Right ventricle myocardium inferior (tissue), 1 donor: ENCODE data around the gene PRTG. TPM values are rescaled to one million over a fixed set of nuclear protein-coding genes. Genes with fewer than 3 reads are reported as not detected.

Experiments
- ATAC-seq: fragments of 200-7000 bp; cut with Tn5 transposase; one replicate; pipeline ENCODE4 v1.9.1; 2020; ENCODE audit warnings: mild to moderate bottlenecking, moderate library complexity
- DNase-seq: peaks from one replicate; pipeline ENCODE4 v3.0.0; 2021; ENCODE audit errors: missing footprints
- intact Hi-C: fragments of 100-400 bp; cut with DNase I; formaldehyde crosslinking; loops from one replicate; pipeline ENCODE4 v1.11.0; 2022
- total RNA-seq: library from RNA; stranded (reverse); fragmentation: NEBNext Ultra II Directional; extraction: Animal tissue kit (Norgen Biotek cat#: 25700); gene quantifications from one replicate; pipeline ENCODE4 v1.2.1, GENCODE V29; 2021
- donor health status: DM: no; HTN: yes; CAD: no; lungs with severe emphysema.

Gene PRTG
- total RNA-seq, 1 donor from 2014 or later, result 0.43 TPM

DNA sequence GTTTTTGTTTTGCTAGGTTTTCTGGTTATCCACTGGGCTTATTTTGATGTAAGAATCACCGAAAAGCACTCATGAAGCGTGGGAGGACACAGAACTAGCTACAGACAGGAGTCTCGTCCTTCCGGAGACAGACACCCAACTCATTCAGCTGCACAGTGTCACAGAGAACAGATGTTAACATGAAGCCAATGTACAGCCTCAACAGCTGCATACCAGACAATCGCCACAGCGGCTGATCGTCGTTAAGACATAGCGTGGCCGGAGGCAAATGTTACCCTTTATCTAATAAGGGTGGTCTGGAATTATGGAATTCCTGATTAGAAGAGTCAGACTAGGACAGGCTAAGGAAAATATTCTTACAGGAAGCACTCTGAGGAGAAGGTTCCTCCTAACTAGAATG is 153.7 kb downstream of the PRTG start:
- intact Hi-C loops, result no loop called here
- ATAC-seq (no peak), DNase-seq (no peak)

DNA sequence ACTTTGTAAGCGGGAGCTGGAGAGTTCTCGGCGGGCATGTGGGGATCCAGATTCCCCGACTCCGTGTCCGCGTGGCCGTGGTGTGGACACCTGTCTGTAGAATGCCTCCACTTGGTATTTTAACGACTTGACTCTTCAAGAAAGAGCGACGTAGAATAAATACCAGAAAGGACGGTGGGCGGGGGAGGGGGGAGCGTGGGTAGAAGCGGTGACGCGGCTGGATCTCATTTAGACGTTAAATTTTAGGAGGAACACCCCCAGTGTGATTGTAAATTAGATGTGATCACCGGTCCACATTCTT is 154.2 kb downstream of the PRTG start:
- intact Hi-C loops, result no loop called here
- DNase-seq, result no peak
- no peak for ATAC-seq

DNA sequence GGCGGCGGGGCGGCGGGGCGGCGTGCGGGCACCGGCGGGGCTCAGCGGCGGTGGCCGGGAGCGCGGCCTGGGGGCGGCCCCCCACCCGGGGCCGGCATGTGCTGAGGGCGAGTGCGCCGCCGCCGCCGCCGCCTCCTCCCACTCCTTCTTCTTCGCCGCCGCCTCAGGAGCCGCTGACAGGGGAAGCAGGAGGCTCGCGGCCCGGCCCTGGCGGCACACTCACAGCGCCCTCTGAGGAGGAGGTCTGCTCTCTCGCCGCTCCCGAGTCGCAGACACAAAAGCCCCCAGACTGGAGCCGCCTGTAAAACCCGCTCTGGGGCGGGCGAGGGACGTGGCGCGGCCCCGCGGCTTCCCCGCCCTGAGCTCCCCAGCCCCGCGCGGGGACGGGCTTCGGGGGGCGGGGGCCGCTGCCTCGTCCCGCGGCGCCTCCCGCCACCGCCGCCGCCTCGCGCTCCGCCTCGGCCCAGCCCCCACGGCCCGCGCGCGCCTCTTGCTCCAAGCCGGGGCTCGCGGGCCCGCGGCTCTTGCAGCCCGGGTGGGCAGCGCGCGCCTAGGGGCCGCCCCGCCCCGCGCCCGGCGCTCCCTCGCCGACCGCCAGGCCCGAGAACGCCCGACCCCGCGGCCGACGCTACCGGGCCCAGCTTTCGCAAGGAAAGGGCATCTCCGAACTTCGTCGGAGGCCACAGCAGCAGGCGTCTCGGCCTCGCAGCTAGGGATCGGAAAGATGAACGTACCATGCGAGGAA is 154.7 kb downstream of the PRTG start, which contains the start of gene PYGO1:
Gene PYGO1 (minus strand): TSS at position 276 of the 745 bp plus-strand sequence. CDS start 462 bp downstream, outside the sequence.
- intact Hi-C loops, result no loop called here
- DNase-seq (peak; percentile 80), ATAC-seq (peak; percentile 92)

DNA sequence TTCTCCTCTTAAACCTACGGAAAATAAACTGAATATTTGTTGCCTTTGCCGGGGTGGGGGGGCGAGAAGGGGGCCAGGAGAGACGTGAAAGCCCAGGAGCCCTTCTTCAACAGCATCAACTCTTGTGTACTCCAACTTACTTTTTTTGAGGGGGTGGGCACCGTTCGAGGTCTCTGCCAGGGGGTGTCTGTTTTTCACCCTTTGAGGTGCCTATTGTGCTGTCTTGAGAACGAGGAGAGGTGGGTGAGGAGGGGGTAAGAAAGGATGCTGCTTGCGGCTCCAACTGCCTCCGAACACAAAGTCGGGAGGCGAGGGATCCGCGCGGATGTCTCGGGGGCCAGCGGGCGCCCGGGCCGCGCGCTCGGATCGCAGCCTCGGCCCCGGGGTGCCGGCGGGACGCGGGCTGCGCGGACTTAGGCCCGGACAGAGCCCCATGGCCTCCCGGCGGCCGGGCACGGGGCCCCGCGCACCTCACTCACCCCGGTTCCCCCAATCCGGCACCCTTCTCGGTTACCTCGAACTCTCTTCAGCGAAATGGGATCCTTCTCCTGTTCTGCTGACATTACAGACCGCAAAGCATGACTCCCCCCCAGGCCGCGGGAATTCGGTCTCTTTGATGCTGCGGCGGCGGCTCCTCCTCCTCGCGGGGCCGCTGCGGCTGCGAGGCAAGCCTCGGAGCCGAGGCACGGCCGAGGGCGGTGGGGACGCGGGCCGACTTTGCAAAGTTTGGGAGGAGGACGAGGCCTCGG is 155.5 kb downstream of the PRTG start:
- ATAC-seq (peak; percentile 30), DNase-seq (no peak)
- intact Hi-C loops, result no loop called here

DNA sequence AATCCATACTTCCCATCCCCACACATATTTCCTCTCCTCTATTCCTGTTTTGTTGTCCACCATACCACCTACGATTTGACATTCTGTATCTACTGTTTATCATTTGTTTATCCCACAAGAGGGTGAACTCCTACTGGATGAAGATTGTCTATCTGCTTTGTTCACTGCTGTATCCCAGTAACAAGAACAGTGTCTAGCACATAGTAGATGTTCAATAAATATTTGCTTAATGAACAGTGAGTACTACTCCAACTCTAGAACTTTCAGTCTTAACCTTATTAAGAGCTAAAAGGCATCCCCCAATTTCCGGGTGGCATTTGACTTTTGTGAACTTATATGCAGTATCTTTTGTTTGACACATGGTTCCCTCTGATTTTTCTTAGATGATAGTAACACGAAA is 156.1 kb downstream of the PRTG start:
- no peak for ATAC-seq
- no peak for DNase-seq
- intact Hi-C loops, result no loop called here

DNA sequence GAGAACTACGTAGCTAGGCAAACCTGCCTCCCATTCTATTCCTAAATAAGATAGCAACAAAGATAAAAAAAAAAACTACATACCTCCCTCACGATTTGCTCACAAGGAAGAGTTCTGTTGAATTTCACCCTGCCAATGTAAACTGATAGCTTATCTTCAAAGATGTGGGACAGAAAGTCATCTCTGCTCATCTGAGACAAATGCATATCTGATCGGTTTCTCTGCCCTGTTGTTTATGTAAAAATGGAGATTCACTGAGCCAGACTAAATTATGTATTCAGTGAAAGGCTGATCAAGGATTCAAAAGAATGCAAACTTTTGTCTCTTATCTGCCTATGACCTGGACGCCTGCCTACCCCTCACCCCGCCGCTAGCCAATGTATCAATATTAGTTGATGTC is 166.0 kb downstream of the PRTG start:
- intact Hi-C loops, result no loop called here
- DNase-seq, result no peak
- ATAC-seq, result no peak

DNA sequence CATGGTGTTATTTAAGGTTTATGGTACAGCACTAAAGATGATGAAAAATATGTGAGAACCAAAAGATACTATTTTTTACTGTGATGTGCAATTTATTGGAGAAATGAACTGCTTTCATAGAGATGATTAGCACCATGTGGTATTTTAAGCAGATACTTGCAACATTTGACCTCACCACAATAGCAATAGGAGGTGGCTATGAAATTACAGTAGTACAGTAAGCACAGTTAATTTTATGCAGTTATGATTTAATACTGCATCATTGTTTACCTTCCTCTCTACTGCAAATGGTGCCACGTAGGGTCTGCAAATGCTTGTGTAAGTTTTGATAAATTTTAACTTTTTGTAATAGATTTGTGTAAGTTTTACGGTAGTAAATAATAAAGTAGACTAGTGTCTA is 168.9 kb downstream of the PRTG start:
- no peak for ATAC-seq
- no peak for DNase-seq
- intact Hi-C loops, result no loop called here

DNA sequence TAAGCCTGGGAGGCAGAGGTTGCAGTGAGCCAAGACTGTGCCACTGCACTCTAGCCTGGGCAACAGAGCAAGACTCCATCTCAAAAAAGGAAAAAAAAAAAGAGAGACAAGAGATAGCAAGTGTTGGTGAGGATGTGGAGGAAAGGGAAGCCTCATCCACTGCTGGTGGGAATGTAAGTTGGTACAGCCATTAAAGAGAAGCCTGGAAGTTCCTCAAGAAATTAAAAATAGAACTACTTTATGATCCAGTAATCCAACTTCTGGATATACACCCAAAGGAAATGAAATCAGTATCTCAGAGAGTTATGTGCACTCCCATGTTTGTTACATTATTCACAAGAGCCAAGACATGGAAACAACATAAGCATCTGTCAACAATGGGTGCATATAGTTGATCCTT is 169.7 kb downstream of the PRTG start:
- intact Hi-C loops, result no loop called here
- DNase-seq (no peak), ATAC-seq (no peak)

DNA sequence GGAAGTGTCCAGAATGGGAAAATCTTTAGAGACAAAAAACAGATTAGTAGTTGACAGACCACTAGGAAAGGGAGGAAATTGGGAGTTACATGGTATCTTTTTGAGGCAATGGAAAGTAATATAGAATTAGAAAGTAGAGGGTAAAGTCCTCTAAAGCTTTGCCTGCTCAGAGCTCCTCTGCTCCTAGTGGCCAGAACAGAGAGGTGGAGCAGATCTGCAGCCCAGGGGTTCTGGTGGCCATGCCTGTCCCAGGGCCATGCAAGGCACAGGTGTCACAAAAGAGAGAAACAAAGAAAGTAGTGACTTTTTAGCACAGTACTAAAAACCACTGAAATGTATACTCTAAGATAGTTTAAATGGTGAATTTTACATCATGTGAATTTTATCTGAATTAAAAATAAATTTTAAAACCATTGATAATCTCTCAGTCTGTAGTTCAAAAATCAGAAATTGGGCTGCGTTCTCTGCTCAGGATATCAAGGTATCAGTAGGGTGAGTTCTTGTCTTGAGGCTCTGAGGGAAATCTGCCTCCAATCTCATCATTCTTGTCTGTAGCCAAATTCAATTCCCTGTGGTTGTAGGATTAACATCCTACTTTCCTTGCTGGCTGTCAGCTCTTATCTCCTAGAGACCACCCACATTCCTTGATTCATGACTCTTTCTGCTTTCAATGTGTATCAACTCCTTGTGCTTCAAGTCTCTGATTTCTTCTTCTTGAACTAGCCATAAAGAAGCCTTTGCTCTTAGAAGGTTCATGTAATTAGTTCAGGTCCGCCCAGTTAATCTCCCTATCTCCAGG is 178.4 kb downstream of the PRTG start:
- intact Hi-C loops, result no loop called here
- no peak for DNase-seq
- no peak for ATAC-seq

DNA sequence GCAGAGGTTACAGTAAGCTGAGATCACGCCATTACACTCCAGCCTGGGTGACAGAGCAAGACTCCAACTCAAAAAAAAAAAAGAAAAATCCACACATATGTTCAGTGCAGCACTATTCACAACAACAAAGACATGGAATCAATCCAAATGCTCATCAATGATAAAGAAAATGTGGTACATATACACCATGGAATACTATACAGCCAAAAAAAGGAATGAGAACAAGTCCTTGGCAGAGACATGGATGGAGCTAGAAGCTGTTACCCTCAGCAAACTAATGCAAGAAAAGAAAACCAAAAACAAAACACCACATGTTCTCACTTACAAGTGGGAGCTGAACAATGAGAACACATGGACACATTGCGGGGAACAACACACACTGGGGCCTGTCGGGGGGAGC is 180.4 kb downstream of the PRTG start:
- intact Hi-C loops, result no loop called here
- DNase-seq, result no peak
- no peak for ATAC-seq

Other genes with a start within 250 kb of the PRTG start
- gene DNAAF4, start 234.9 kb downstream of the PRTG start, total RNA-seq, result 0.49 TPM
- gene PYGO1, start 154.8 kb downstream of the PRTG start, total RNA-seq, result 6.7 TPM